K562 (cell line): Measurements from ENCODE around the gene DLAT. TPM values are rescaled to one million over a fixed set of nuclear protein-coding genes. Genes with fewer than 3 reads are reported as not detected.

Source experiments
- ETV5 ChIP-seq: sonication (generic); formaldehyde crosslinking; IDR thresholded peaks from 2 replicates; pipeline ENCODE4 v1.4.0; 2020; ENCODE audit warnings: low read depth, mild to moderate bottlenecking, missing genetic modification reagents
- KDM5B ChIP-seq: fragments of 200-600 bp; sonication (generic); IDR thresholded peaks from 2 replicates; pipeline ENCODE4 v1.6.1; 2012; ENCODE audit warnings: low read depth, mild to moderate bottlenecking, moderate library complexity, low read length, control low read depth, inconsistent platforms; ENCODE audit not compliant: insufficient replicate concordance
- PRPF4 ChIP-seq: fragments of 200-400 bp; formaldehyde crosslinking; IDR thresholded peaks from one replicate; pipeline ENCODE4 v1.6.1; 2017; ENCODE audit warnings: low read length, low read depth, mild to moderate bottlenecking; ENCODE audit not compliant: insufficient read depth, poor library complexity, severe bottlenecking
- SNIP1 ChIP-seq: fragments of 450-650 bp; IDR thresholded peaks from 2 replicates; pipeline ENCODE4 v1.7.1; 2017; ENCODE audit warnings: low read depth, mild to moderate bottlenecking
- SRF ChIP-seq, 2 experiments: fragments of 250-450, 450-650 bp in 1 of 2; sonication (Bioruptor Pico) in 1 of 2; sonication (generic) in 1 of 2; formaldehyde crosslinking; IDR thresholded peaks; 2 replicates each; pipeline versions ENCODE4 v1.5.0 to v1.5.1; 2020 to 2022; ENCODE audit warnings: mild to moderate bottlenecking in 1 of 2, missing genetic modification reagents in 1 of 2
- THRAP3 ChIP-seq: fragments of 450-650 bp; IDR thresholded peaks from 2 replicates; pipeline ENCODE4 v1.6.1; 2016; ENCODE audit warnings: mild to moderate bottlenecking, inconsistent platforms, borderline replicate concordance
- ZBTB17 ChIP-seq: fragments of 450-650 bp; formaldehyde crosslinking; IDR thresholded peaks from 2 replicates; pipeline ENCODE4 v1.4.0; 2020; ENCODE audit warnings: mild to moderate bottlenecking
- ZNF318 ChIP-seq, 2 experiments: fragments of 450-650 bp; IDR thresholded peaks; 2 replicates each; pipeline ENCODE4 v1.6.1; 2016; ENCODE audit warnings: mild to moderate bottlenecking in 2 of 2, borderline replicate concordance in 1 of 2, low read depth in 1 of 2, moderate library complexity in 1 of 2
- polyA plus RNA-seq, 8 experiments: library from polyadenylated mRNA; depleted of rRNA in 4 of 8; stranded (reverse) in 5 of 8; unstranded in 3 of 8; fragments of >200 nt; fragmentation: Nextera tagmentation in 2 of 8; fragmentation: Illumina TruSeq in 1 of 8; extraction: Ambion mirVana in 2 of 8; extraction: Trizol in 1 of 8; gene quantifications; 2 replicates each; pipeline versions ENCODE4 v1.2.1 to v1.2.3, GENCODE V29; 2011 to 2014; ENCODE audit warnings: inconsistent platforms in 1 of 8, missing spikeins in 1 of 8
- total RNA-seq, 7 experiments: library from RNA; depleted of rRNA in 6 of 7; stranded (reverse); fragments of >200 nt in 6 of 7; fragmentation: Illumina TruSeq in 2 of 7; extraction: Trizol in 2 of 7; gene quantifications; 2 replicates each; pipeline versions ENCODE4 v1.2.1 to v1.2.3, GENCODE V29; 2011 to 2021; ENCODE audit warnings: low replicate concordance in 1 of 7
- TF ChIP-seq, protein P1 (sequence below), 2 experiments: fragments of 450-650 bp in 1 of 2; sonication (generic) in 1 of 2; formaldehyde crosslinking in 1 of 2; IDR thresholded peaks in 1 of 2; conservative IDR thresholded peaks in 1 of 2; 2 replicates each; pipeline versions ENCODE4 v1.6.1 to v1.8.1; 2016 to 2023; ENCODE audit warnings: mild to moderate bottlenecking in 2 of 2, moderate library complexity in 2 of 2, inconsistent platforms in 1 of 2, missing genetic modification reagents in 1 of 2
- TF ChIP-seq, protein P2 (sequence below), 2 experiments: fragments of 450-650 bp; IDR thresholded peaks; 2 replicates each; pipeline ENCODE4 v1.6.1; 2018; ENCODE audit warnings: mild to moderate bottlenecking in 2 of 2, low read depth in 1 of 2; ENCODE audit not compliant: partially characterized antibody in 2 of 2

The DLAT gene
- total and polyA plus RNA-seq, 9 of the 15 experiments (the other 6 are each of a cell fraction or from before 2014, with no cell fraction given): 41.7 to 152 (median 105) TPM

- TF ChIP-seq, protein P1, sequence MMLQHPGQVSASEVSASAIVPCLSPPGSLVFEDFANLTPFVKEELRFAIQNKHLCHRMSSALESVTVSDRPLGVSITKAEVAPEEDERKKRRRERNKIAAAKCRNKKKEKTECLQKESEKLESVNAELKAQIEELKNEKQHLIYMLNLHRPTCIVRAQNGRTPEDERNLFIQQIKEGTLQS (IDR thresholded peaks at IDR 0.05): no peak
- TF ChIP-seq, protein P1 (CRISPR knock-in tag; conservative IDR thresholded peaks at IDR 0.05): no peak
- TF ChIP-seq PRPF4: no peak
- 0 out of 4 replicates have a peak, but pooled peaks of 1 of the 2 experiments have one; percentile 6 for TF ChIP-seq ZNF318 (IDR thresholded peaks at IDR 0.05; ENCODE audit: borderline replicate concordance in 1 of 2, low read depth in 1 of 2)
- TF ChIP-seq SRF (CRISPR knock-in tag; IDR thresholded peaks at IDR 0.05): peak in 1 of 2 experiments; percentile 31; a peak in 1 of 4 replicates
- TF ChIP-seq KDM5B: no peak
- TF ChIP-seq, protein P2, sequence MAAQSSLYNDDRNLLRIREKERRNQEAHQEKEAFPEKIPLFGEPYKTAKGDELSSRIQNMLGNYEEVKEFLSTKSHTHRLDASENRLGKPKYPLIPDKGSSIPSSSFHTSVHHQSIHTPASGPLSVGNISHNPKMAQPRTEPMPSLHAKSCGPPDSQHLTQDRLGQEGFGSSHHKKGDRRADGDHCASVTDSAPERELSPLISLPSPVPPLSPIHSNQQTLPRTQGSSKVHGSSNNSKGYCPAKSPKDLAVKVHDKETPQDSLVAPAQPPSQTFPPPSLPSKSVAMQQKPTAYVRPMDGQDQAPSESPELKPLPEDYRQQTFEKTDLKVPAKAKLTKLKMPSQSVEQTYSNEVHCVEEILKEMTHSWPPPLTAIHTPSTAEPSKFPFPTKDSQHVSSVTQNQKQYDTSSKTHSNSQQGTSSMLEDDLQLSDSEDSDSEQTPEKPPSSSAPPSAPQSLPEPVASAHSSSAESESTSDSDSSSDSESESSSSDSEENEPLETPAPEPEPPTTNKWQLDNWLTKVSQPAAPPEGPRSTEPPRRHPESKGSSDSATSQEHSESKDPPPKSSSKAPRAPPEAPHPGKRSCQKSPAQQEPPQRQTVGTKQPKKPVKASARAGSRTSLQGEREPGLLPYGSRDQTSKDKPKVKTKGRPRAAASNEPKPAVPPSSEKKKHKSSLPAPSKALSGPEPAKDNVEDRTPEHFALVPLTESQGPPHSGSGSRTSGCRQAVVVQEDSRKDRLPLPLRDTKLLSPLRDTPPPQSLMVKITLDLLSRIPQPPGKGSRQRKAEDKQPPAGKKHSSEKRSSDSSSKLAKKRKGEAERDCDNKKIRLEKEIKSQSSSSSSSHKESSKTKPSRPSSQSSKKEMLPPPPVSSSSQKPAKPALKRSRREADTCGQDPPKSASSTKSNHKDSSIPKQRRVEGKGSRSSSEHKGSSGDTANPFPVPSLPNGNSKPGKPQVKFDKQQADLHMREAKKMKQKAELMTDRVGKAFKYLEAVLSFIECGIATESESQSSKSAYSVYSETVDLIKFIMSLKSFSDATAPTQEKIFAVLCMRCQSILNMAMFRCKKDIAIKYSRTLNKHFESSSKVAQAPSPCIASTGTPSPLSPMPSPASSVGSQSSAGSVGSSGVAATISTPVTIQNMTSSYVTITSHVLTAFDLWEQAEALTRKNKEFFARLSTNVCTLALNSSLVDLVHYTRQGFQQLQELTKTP (IDR thresholded peaks at IDR 0.05; ENCODE audit: low read depth in 1 of 2, partially characterized antibody in 2 of 2): no peak
- no peak for TF ChIP-seq ZBTB17 (CRISPR knock-in tag)
- no peak for TF ChIP-seq THRAP3
- no peak for TF ChIP-seq SNIP1
- no peak for TF ChIP-seq ETV5 (CRISPR knock-in tag)
These were observed 933 bp upstream of the DLAT start (continued) for GRCh38 chr11:112024178-112024772.
